Glomerular visceral epithelial cell (primary cell): Measurements from ENCODE around the gene DMRTC2.

Experiments used
- DNase-seq: peaks from one replicate; pipeline ENCODE4 v3.0.0-alpha.2; 2016; ENCODE audit errors: extremely low spot score

DMRTC2 gene

GRCh38 chr19:41890936-41891335 lies 46.1 kb downstream of the DMRTC2 start:
- no peak for DNase-seq

- DNase-seq: no peak
These were observed 47.5 kb downstream of the DMRTC2 start for GRCh38 chr19:41892173-41892902.

- no peak for DNase-seq
These were observed 49.1 kb downstream of the DMRTC2 start for GRCh38 chr19:41893899-41894298.

GRCh38 chr19:41894350-41894749 lies 49.5 kb downstream of the DMRTC2 start:
- DNase-seq: no peak

GRCh38 chr19:41895745-41896580 lies 51.1 kb downstream of the DMRTC2 start:
- no peak for DNase-seq

GRCh38 chr19:41896581-41896942 lies 51.7 kb downstream of the DMRTC2 start:
- DNase-seq: no peak

GRCh38 chr19:41897181-41897580 lies 52.3 kb downstream of the DMRTC2 start:
- DNase-seq: no peak

GRCh38 chr19:41897820-41898219 lies 53.0 kb downstream of the DMRTC2 start:
- DNase-seq: no peak

- DNase-seq: no peak
These were observed 53.4 kb downstream of the DMRTC2 start for GRCh38 chr19:41898235-41898634.
